ENCODE results near the gene HOXA9.

Gene HOXA9

GRCh38 chr7:27186668-27187474 is 21.5 kb upstream of the HOXA9 start:
- H3K4me3 ChIP-seq (ENCODE audit: low read depth in 1 of 2, low read length in 2 of 2) = no peak overlapping the region

GRCh38 chr7:27185854-27186667 is 20.7 kb upstream of the HOXA9 start:
- Histone ChIP-seq H3K9ac (ENCODE audit: low read depth in 1 of 2, low read length in 2 of 2) (no peak overlapping the region), H3K36me3 (ENCODE audit: control insufficient read depth in 1 of 2, insufficient read depth in 2 of 2, low read length in 2 of 2) (no peaks in the 10 kb centered on the region), H3K4me3 (ENCODE audit: low read depth in 1 of 2, low read length in 2 of 2) (no peak overlapping the region), H3K9me3 (ENCODE audit: control insufficient read depth in 1 of 2, low read length in 2 of 2) (no peaks in the 10 kb centered on the region), H3K27ac (ENCODE audit: low read depth, low read length) (no peak overlapping the region), H3K27me3 (ENCODE audit: control insufficient read depth in 1 of 2, insufficient read depth in 2 of 2, low read length in 2 of 2) (peaks cover 93 to 96% of the 10 kb centered on the region in 2 donors), H3K4me1 (ENCODE audit: control insufficient read depth in 1 of 2, insufficient read depth in 2 of 2, low read length in 2 of 2) (peaks cover 20 to 27% of the 10 kb centered on the region in 2 donors)

More at GRCh38 chr7:27186668-27187474, 21.5 kb upstream of the HOXA9 start:
- peaks cover 20 to 27% of the 10 kb centered on the region in 2 donors for H3K4me1 ChIP-seq (ENCODE audit: control insufficient read depth in 1 of 2, insufficient read depth in 2 of 2, low read length in 2 of 2)
- H3K27me3 ChIP-seq (ENCODE audit: control insufficient read depth in 1 of 2, insufficient read depth in 2 of 2, low read length in 2 of 2) = peaks cover 97 to 98% of the 10 kb centered on the region in 2 donors
- no peaks in the 10 kb centered on the region for H3K36me3 ChIP-seq (ENCODE audit: control insufficient read depth in 1 of 2, insufficient read depth in 2 of 2, low read length in 2 of 2)
- H3K27ac ChIP-seq (ENCODE audit: low read depth, low read length) = no peak overlapping the region
- H3K9me3 ChIP-seq (ENCODE audit: control insufficient read depth in 1 of 2, low read length in 2 of 2) = no peaks in the 10 kb centered on the region
- no peak overlapping the region for H3K9ac ChIP-seq (ENCODE audit: low read depth in 1 of 2, low read length in 2 of 2)

GRCh38 chr7:27185013-27185853 is 19.9 kb upstream of the HOXA9 start, which contains the start of gene HOXA11:
Gene HOXA11, minus strand, starts transcription at chr7:27185232. Its CDS starts 88 bp downstream, at chr7:27185144.
- H3K36me3 ChIP-seq (ENCODE audit: control insufficient read depth in 1 of 2, insufficient read depth in 2 of 2, low read length in 2 of 2) = no peaks in the 10 kb centered on the region
- no peak within 1 kb of the TSS for H3K9ac ChIP-seq (ENCODE audit: low read depth in 1 of 2, low read length in 2 of 2)
- peaks cover 88 to 96% of the 10 kb centered on the region in 2 donors for H3K27me3 ChIP-seq (ENCODE audit: control insufficient read depth in 1 of 2, insufficient read depth in 2 of 2, low read length in 2 of 2)
- H3K4me1 ChIP-seq (ENCODE audit: control insufficient read depth in 1 of 2, insufficient read depth in 2 of 2, low read length in 2 of 2) = peaks cover 20 to 27% of the 10 kb centered on the region in 2 donors
- H3K9me3 ChIP-seq (ENCODE audit: control insufficient read depth in 1 of 2, low read length in 2 of 2) = no peaks in the 10 kb centered on the region
- peak within 1 kb of the TSS; percentile 38 to 48 for H3K4me3 ChIP-seq (ENCODE audit: low read depth in 1 of 2, low read length in 2 of 2)
- H3K27ac ChIP-seq (ENCODE audit: low read depth, low read length) = no peak within 1 kb of the TSS

- Histone ChIP-seq H3K9ac (ENCODE audit: low read depth in 1 of 2, low read length in 2 of 2) (no peak overlapping the region), H3K4me3 (ENCODE audit: low read depth in 1 of 2, low read length in 2 of 2) (peak overlapping the region; percentile 38 to 48), H3K27ac (ENCODE audit: low read depth, low read length) (no peak overlapping the region), H3K9me3 (ENCODE audit: control insufficient read depth in 1 of 2, low read length in 2 of 2) (no peaks in the 10 kb centered on the region), H3K4me1 (ENCODE audit: control insufficient read depth in 1 of 2, insufficient read depth in 2 of 2, low read length in 2 of 2) (peaks cover 20 to 32% of the 10 kb centered on the region in 2 donors), H3K27me3 (ENCODE audit: control insufficient read depth in 1 of 2, insufficient read depth in 2 of 2, low read length in 2 of 2) (peaks cover 88 to 96% of the 10 kb centered on the region in 2 donors), H3K36me3 (ENCODE audit: control insufficient read depth in 1 of 2, insufficient read depth in 2 of 2, low read length in 2 of 2) (no peaks in the 10 kb centered on the region)
Observed at GRCh38 chr7:27184337-27185012, 19.1 kb upstream of the HOXA9 start.

GRCh38 chr7:27183682-27184336 is 18.5 kb upstream of the HOXA9 start:
- Histone ChIP-seq H3K36me3 (ENCODE audit: control insufficient read depth in 1 of 2, insufficient read depth in 2 of 2, low read length in 2 of 2) (no peaks in the 10 kb centered on the region), H3K4me1 (ENCODE audit: control insufficient read depth in 1 of 2, insufficient read depth in 2 of 2, low read length in 2 of 2) (peaks cover 15 to 30% of the 10 kb centered on the region in 2 donors), H3K27me3 (ENCODE audit: control insufficient read depth in 1 of 2, insufficient read depth in 2 of 2, low read length in 2 of 2) (peaks cover 85 to 96% of the 10 kb centered on the region in 2 donors), H3K27ac (ENCODE audit: low read depth, low read length) (no peak overlapping the region), H3K9ac (ENCODE audit: low read depth in 1 of 2, low read length in 2 of 2) (no peak overlapping the region), H3K9me3 (ENCODE audit: control insufficient read depth in 1 of 2, low read length in 2 of 2) (no peaks in the 10 kb centered on the region), H3K4me3 (ENCODE audit: low read depth in 1 of 2, low read length in 2 of 2) (peak overlapping the region; percentile 38 to 43)

- Histone ChIP-seq H3K4me1 (ENCODE audit: control insufficient read depth in 1 of 2, insufficient read depth in 2 of 2, low read length in 2 of 2) (peaks cover 8 to 24% of the 10 kb centered on the region in 2 donors), H3K9ac (ENCODE audit: low read depth in 1 of 2, low read length in 2 of 2) (no peak overlapping the region), H3K27me3 (ENCODE audit: control insufficient read depth in 1 of 2, insufficient read depth in 2 of 2, low read length in 2 of 2) (peaks cover 83 to 96% of the 10 kb centered on the region in 2 donors), H3K4me3 (ENCODE audit: low read depth in 1 of 2, low read length in 2 of 2) (no peak overlapping the region), H3K9me3 (ENCODE audit: control insufficient read depth in 1 of 2, low read length in 2 of 2) (no peaks in the 10 kb centered on the region), H3K27ac (ENCODE audit: low read depth, low read length) (no peak overlapping the region), H3K36me3 (ENCODE audit: control insufficient read depth in 1 of 2, insufficient read depth in 2 of 2, low read length in 2 of 2) (no peaks in the 10 kb centered on the region)
Observed at GRCh38 chr7:27182861-27183681, 17.7 kb upstream of the HOXA9 start.

GRCh38 chr7:27182285-27182841 is 17.0 kb upstream of the HOXA9 start:
- H3K4me3 ChIP-seq (ENCODE audit: low read depth in 1 of 2, low read length in 2 of 2) = no peak overlapping the region
- no peaks in the 10 kb centered on the region for H3K36me3 ChIP-seq (ENCODE audit: control insufficient read depth in 1 of 2, insufficient read depth in 2 of 2, low read length in 2 of 2)
- H3K4me1 ChIP-seq (ENCODE audit: control insufficient read depth in 1 of 2, insufficient read depth in 2 of 2, low read length in 2 of 2) = peaks cover 7 to 22% of the 10 kb centered on the region in 2 donors
- H3K27me3 ChIP-seq (ENCODE audit: control insufficient read depth in 1 of 2, insufficient read depth in 2 of 2, low read length in 2 of 2) = peaks cover 83 to 96% of the 10 kb centered on the region in 2 donors
- H3K9me3 ChIP-seq (ENCODE audit: control insufficient read depth in 1 of 2, low read length in 2 of 2) = no peaks in the 10 kb centered on the region
- no peak overlapping the region for H3K27ac ChIP-seq (ENCODE audit: low read depth, low read length)
- H3K9ac ChIP-seq (ENCODE audit: low read depth in 1 of 2, low read length in 2 of 2) = no peak overlapping the region

- H3K4me1 ChIP-seq (ENCODE audit: control insufficient read depth in 1 of 2, insufficient read depth in 2 of 2, low read length in 2 of 2) = peaks cover 7 to 22% of the 10 kb centered on the region in 2 donors
- H3K9me3 ChIP-seq (ENCODE audit: control insufficient read depth in 1 of 2, low read length in 2 of 2) = no peaks in the 10 kb centered on the region
- H3K9ac ChIP-seq (ENCODE audit: low read depth in 1 of 2, low read length in 2 of 2) = no peak overlapping the region
- no peak overlapping the region for H3K27ac ChIP-seq (ENCODE audit: low read depth, low read length)
- no peaks in the 10 kb centered on the region for H3K36me3 ChIP-seq (ENCODE audit: control insufficient read depth in 1 of 2, insufficient read depth in 2 of 2, low read length in 2 of 2)
- H3K27me3 ChIP-seq (ENCODE audit: control insufficient read depth in 1 of 2, insufficient read depth in 2 of 2, low read length in 2 of 2) = peaks cover 83 to 97% of the 10 kb centered on the region in 2 donors
- H3K4me3 ChIP-seq (ENCODE audit: low read depth in 1 of 2, low read length in 2 of 2) = no peak overlapping the region
Observed at GRCh38 chr7:27181795-27182275, 16.5 kb upstream of the HOXA9 start.

Data from duodenal mucosa (tissue), 2 donors.